Heart left ventricle (tissue), 16 donors: ENCODE data around the gene ERCC2. TPM values are rescaled to one million over a fixed set of nuclear protein-coding genes. Genes with fewer than 3 reads are reported as not detected.

ENCODE experiments used
- ATAC-seq, 4 donors: fragments of 200-7000 bp; cut with Tn5 transposase; one replicate each; pipeline ENCODE4 v1.9.1; 2020 to 2022; ENCODE audit warnings: moderate library complexity in 4 of 4, mild to moderate bottlenecking in 3 of 4, moderate number of reproducible peaks in 1 of 4
- DNase-seq, 5 donors: peaks; one replicate each; pipeline ENCODE4 v3.0.0-alpha.2; 2020
- H3K27ac ChIP-seq, 12 donors: fragments of 200-600 bp; sonication (generic) in 4 of 12; one replicate each; pipeline versions ENCODE4 v1.5.0 to v1.8.0; 2016 to 2022; ENCODE audit warnings: mild to moderate bottlenecking in 2 of 12
- H3K27me3 ChIP-seq, 9 donors: fragments of 200-600 bp; sonication (generic) in 2 of 9; one replicate each; pipeline versions ENCODE4 v1.5.1 to v1.8.0; 2016 to 2022; ENCODE audit warnings: mild to moderate bottlenecking in 3 of 9
- H3K36me3 ChIP-seq, 9 donors: fragments of 200-600 bp; sonication (generic) in 2 of 9; one replicate each; pipeline versions ENCODE4 v1.5.0 to v1.8.0; 2018 to 2022; ENCODE audit warnings: mild to moderate bottlenecking in 2 of 9
- H3K4me1 ChIP-seq, 12 donors: fragments of 200-600 bp; sonication (generic) in 4 of 12; one replicate each; pipeline versions ENCODE4 v1.5.0 to v1.8.0; 2016 to 2022; ENCODE audit warnings: mild to moderate bottlenecking in 3 of 12
- H3K4me3 ChIP-seq, 12 donors: fragments of 200-600 bp; sonication (generic) in 4 of 12; one replicate each; pipeline versions ENCODE4 v1.5.0 to v1.8.0; 2017 to 2022; ENCODE audit warnings: mild to moderate bottlenecking in 9 of 12, moderate library complexity in 4 of 12
- H3K9me3 ChIP-seq, 12 donors: fragments of 200-600 bp; sonication (generic) in 4 of 12; one replicate each; pipeline versions ENCODE4 v1.5.0 to v1.8.0; 2016 to 2022; ENCODE audit warnings: mild to moderate bottlenecking in 1 of 12
- POLR2A ChIP-seq, 2 donors: fragments of 450-650 bp; IDR thresholded peaks; one replicate each; pipeline ENCODE4 v1.6.1; 2017; ENCODE audit warnings: antibody characterized with exemption in 2 of 2, mild to moderate bottlenecking in 2 of 2, moderate library complexity in 2 of 2
- WGBS, 4 donors: extraction: QIAGEN DNeasy Blood & Tissue Kit in 2 of 4; methylation state at CpG; one replicate each; pipeline versions ENCODE4 v1.1.5 to v1.1.7; 2013 to 2018; 5-methylcytosine and 5-hydroxymethylcytosine counted together
- intact Hi-C, 10 donors: fragments of 100-400 bp; cut with DNase I; formaldehyde crosslinking; loops; one replicate each; pipeline versions ENCODE4 v1.11.1 to v1.14.2; 2022
- polyA plus RNA-seq, 2 donors: library from polyadenylated mRNA; stranded (reverse); fragments of 200-250 nt; gene quantifications; one replicate each; pipeline ENCODE4 v1.2.3, GENCODE V29; 2013
- total RNA-seq, 9 donors: library from RNA; depleted of rRNA in 2 of 9; stranded (reverse); fragments of >200 nt in 2 of 9; fragmentation: NEBNext Ultra II Directional in 3 of 9; extraction: Animal tissue kit (Norgen Biotek cat#: 25700) in 3 of 9; gene quantifications; one replicate each; pipeline versions ENCODE4 v1.1.0 to v1.2.4, GENCODE V29; 2016 to 2023
- TF ChIP-seq, protein P1 (sequence below), 12 donors: fragments of 200-600 bp; sonication (generic) in 4 of 12; IDR thresholded peaks; one replicate each; pipeline versions ENCODE4 v1.5.0 to v1.8.0; 2018 to 2022; ENCODE audit warnings: antibody characterized with exemption in 12 of 12, mild to moderate bottlenecking in 5 of 12
- donor health status: ischemic (EF 13 %, LVEDD 7.1; RV severe dilation, severe dysfunction).
- donor health status: healthy with polysubstance abuse.
- donor health status: DM: no; HTN: yes; CAD: no.
- donor health status: DM: no; HTN: no; CAD: no.
- donor health status: ischemic (EF 25% LVEDD 6.9; RV normal size, moderate dysfunction).
- donor health status: ischemic (EF 25% LVEDD 5.7; RV mildly dilated, moderate dysfunction).
- donor health status: healthy.
- donor health status: DM: yes; HTN: yes; CAD: no.
- donor health status: ischemic (EF 35%, LVEDD 5.7; RV mildly dilated, moderate dysfunction).
- donor health status: nonischemic (EF 11% LVEDD 7.7; RV severe dilation, severe dysfunction).
- donor health status: DM: yes; HTN: yes; CAD: no.
- donor health status: PGD.
- donor health status: ischemic (EF 29% LVEDD 5.4; RV normal size, mild dysfunction).
- donor health status: nonischemic (EF 23%, LVEDD 6.1; RV moderate dilation, normal function).

The ERCC2 gene
- total and polyA plus RNA-seq, 11 donors, result 5.8 to 24.1 (median 12.4) TPM

DNA sequence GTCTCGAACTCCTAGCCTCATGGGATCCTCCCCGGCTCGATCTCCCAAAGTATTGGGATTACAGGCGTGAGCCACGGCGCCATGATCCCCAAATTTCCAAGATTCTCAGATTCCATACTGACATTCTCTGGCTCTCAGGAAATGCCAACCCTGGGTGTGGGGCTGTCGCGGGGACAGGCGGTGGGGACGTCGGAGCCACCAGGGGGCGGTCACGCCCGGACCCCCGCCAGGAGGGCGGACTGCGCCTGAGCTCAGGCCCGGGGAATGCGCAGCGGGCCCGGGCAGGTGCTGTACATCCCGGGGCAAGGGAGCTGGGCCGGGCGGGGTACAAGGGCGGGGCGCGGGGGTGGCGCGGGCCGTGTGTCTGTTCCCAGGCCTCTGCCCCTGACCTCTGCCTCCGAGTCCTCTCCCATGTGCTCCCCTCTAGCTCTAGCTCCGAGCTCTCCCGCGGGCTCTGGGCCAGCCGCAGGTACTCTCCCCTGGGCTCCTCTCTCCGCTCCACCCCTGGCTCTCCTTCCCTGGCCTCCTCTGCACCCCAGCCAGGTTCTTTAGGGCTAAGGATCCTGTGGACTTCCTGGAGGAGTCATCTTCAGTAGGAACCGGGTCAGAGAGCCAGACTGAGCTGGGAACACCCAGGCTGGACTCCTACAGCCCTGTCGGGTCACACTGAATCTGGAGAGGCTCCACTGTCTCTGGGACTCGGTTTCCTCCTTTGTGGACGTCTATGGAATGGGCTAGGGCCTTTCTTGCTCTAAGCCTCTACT, 32.1 kb upstream of the ERCC2 start:
- peak in 1 of 2 donors; percentile 40 for TF ChIP-seq POLR2A (IDR thresholded peaks at IDR 0.05)
- TF ChIP-seq, protein P1, sequence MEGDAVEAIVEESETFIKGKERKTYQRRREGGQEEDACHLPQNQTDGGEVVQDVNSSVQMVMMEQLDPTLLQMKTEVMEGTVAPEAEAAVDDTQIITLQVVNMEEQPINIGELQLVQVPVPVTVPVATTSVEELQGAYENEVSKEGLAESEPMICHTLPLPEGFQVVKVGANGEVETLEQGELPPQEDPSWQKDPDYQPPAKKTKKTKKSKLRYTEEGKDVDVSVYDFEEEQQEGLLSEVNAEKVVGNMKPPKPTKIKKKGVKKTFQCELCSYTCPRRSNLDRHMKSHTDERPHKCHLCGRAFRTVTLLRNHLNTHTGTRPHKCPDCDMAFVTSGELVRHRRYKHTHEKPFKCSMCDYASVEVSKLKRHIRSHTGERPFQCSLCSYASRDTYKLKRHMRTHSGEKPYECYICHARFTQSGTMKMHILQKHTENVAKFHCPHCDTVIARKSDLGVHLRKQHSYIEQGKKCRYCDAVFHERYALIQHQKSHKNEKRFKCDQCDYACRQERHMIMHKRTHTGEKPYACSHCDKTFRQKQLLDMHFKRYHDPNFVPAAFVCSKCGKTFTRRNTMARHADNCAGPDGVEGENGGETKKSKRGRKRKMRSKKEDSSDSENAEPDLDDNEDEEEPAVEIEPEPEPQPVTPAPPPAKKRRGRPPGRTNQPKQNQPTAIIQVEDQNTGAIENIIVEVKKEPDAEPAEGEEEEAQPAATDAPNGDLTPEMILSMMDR (IDR thresholded peaks at IDR 0.05), result peak; percentile 43 to 73 (median 54)
- no peaks in the 10 kb centered on the region for H3K9me3 ChIP-seq
- ATAC-seq (peak in 2 of 4 donors; percentile 1), DNase-seq (peak; percentile 46 to 76 (median 60))
- peak overlapping the region; percentile 87 to 97 (median 93) for H3K27ac ChIP-seq
- H3K36me3 ChIP-seq, result peaks cover 0 to 13% (median 0%) of the 10 kb centered on the region in 9 donors
- H3K27me3 ChIP-seq, result peaks cover 0 to 24% (median 0%) of the 10 kb centered on the region in 9 donors
- peaks cover 7 to 73% (median 54%) of the 10 kb centered on the region in 12 donors for H3K4me1 ChIP-seq
- H3K4me3 ChIP-seq, result peak overlapping the region in 10 of 12 donors; percentile 6 to 86 (median 67)
- intact Hi-C loops, result loop anchor here in 1 of 10 donors (10.0 kb wide), 1 partner anchor 362 kb away; the partner anchor contains the start of gene SIX5
- WGBS, 4 donors, result 15 to 33% (median 21%) methylated on average over 18 to 40 of the region's 40 CpGs

DNA sequence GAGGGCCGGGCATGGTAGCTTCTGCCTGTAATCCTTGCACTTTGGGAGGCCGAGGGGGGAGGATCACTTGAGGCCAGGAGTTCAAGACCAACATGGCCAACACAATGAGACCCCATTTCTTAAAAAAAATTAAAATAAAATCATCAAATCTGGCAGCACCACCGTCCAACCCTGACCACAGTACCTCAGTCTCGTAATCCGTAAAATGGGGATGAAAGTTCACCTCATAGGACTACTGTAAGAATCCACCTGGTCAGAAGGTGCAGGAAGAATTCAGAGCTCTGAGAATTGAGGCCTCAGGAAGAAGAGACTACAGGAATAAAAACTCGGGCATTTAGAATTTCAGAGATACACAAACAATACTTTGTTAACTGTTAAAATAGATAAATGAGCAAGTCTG, 31.4 kb upstream of the ERCC2 start:
- H3K36me3 ChIP-seq, result peaks cover 0 to 16% (median 0%) of the 10 kb centered on the region in 9 donors
- TF ChIP-seq POLR2A (IDR thresholded peaks at IDR 0.05), result no peak
- TF ChIP-seq, protein P1 (IDR thresholded peaks at IDR 0.05), result no peak
- intact Hi-C loops, result loop anchor here in 1 of 10 donors (10.0 kb wide), 1 partner anchor 363 kb away; the partner anchor contains the start of gene SIX5
- H3K4me1 ChIP-seq, result peaks cover 7 to 66% (median 48%) of the 10 kb centered on the region in 12 donors
- peaks cover 0 to 27% (median 0%) of the 10 kb centered on the region in 9 donors for H3K27me3 ChIP-seq
- DNase-seq (no peak), ATAC-seq (no peak)
- H3K4me3 ChIP-seq, result no peak overlapping the region
- peak overlapping the region in 10 of 12 donors; percentile 87 to 97 (median 94) for H3K27ac ChIP-seq
- 94 to 96% (median 95%) methylated on average over 6 of the region's 6 CpGs for whole genome bisulfite sequencing, 4 donors
- no peaks in the 10 kb centered on the region for H3K9me3 ChIP-seq

DNA sequence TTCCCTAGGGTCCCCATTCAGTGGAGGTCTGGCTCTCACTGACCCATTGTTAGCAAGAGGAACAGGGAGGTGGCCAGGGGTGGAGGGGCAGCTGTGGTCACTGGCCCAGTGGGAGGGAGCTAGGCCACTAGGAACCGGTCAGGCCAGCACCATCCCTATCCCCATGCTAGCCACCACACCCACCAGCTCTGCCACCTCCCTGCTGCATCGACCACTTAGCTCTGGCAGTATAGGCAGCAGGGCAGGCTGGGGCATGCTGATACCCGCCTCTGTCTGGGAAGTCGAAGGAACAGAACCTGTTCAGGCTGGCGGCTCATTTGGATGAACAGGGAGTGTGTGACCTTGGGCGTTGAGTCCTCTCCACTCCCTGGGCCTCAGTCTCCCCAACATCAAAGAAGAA, 29.8 kb upstream of the ERCC2 start:
- 80 to 93% (median 89%) methylated on average over 5 to 6 of the region's 6 CpGs for WGBS, 4 donors
- TF ChIP-seq, protein P1 (IDR thresholded peaks at IDR 0.05), result no peak
- TF ChIP-seq POLR2A (IDR thresholded peaks at IDR 0.05), result no peak
- Histone ChIP-seq H3K9me3 (no peaks in the 10 kb centered on the region), H3K36me3 (peaks cover 0 to 30% (median 12%) of the 10 kb centered on the region in 9 donors), H3K27me3 (peaks cover 0 to 39% (median 0%) of the 10 kb centered on the region in 9 donors), H3K4me1 (peaks cover 7 to 58% (median 45%) of the 10 kb centered on the region in 12 donors), H3K4me3 (no peak overlapping the region), H3K27ac (peak overlapping the region in 3 of 12 donors; percentile 14 to 54 (median 47))
- intact Hi-C loops, result loop anchor here in 1 of 10 donors (10.0 kb wide), 1 partner anchor 365 kb away; the partner anchor contains the start of gene SIX5
- ATAC-seq, result no peak
- peak in 2 of 5 donors; percentile 36 to 65 for DNase-seq
